ENCODE data around the gene HMG20B.

DNA sequence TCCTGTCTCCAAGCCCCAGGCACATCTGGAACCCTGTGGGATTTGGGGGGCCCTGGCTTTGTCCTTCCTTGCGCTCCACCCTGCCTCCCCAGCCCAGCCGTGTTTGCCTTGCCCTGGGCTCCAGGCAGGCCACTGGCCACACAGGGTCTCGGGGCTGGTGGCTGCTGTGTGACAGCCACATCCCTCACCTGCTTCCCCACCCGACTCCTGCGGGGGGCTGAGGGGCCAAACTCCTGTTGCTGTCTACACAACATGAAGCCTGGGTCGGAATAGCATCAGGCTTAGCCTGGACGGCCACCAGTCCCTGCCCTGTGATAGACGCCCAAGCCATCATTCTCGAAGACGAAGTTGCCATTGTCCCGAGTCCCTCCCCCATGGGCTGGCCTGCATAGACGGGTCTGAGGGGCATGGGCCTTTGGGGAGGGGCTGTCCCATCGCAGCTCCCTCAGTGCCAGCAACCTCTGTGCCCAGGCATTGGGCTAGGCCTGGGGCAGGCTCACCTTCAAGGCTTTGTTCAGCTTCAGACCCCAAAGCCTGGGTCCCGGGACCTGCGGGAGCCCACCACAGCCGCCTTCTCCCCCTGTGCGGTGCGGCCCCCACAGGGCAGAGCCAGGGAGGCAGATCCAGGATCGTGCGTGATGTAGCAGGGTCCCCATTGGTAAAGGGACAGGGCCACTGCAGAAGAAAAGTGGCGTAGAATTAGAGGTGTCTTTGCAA, 49.2 kb upstream of the HMG20B start:
- no peak for TF ChIP-seq POLR2A (IDR thresholded peaks at IDR 0.05; ENCODE audit: low read length)
- no peak for TF ChIP-seq GATA1 (IDR thresholded peaks at IDR 0.05; ENCODE audit: low read depth, low read length)

Data from erythroblast (primary cell).